ENCODE data around the gene KIRREL3.

- no peak for TF ChIP-seq CTCF (IDR thresholded peaks at IDR 0.05)
- TF ChIP-seq POLR2AphosphoS5 (IDR thresholded peaks at IDR 0.05), result peak; percentile 87
Measured at GRCh38 chr11:126585774-126586491, 414.6 kb downstream of the KIRREL3 start.

Data from prostate gland (tissue), 2 donors.